DND-41 (cell line): ENCODE data around the gene PANX2.

Source experiments
- ATAC-seq: fragments of 200-7000 bp; cut with Tn5 transposase; 3 replicates; pipeline ENCODE4 v1.9.1; 2021; ENCODE audit warnings: low read depth; ENCODE audit not compliant: insufficient read depth
- DNase-seq: peaks from one replicate; pipeline ENCODE4 v3.0.0-alpha.2; 2020
- H2AFZ ChIP-seq: 2 replicates; pipeline ENCODE4 v1.6.0; 2012; ENCODE audit warnings: low read depth, low read length
- H3K27ac ChIP-seq: 2 replicates; pipeline ENCODE4 v1.5.1; 2012; ENCODE audit warnings: low read length, inconsistent platforms
- H3K27me3 ChIP-seq: fragments of 200-600 bp; sonication (generic); 2 replicates; pipeline ENCODE4 v1.6.0; 2012; ENCODE audit warnings: low read length, mild to moderate bottlenecking, inconsistent platforms; ENCODE audit not compliant: insufficient read depth, poor library complexity
- H3K36me3 ChIP-seq: 2 replicates; pipeline ENCODE4 v1.5.1; 2012; ENCODE audit warnings: low read length, inconsistent platforms; ENCODE audit not compliant: insufficient read depth
- H3K4me1 ChIP-seq: 2 replicates; pipeline ENCODE4 v1.5.1; 2012; ENCODE audit warnings: mild to moderate bottlenecking, low read length; ENCODE audit not compliant: insufficient read depth
- H3K4me2 ChIP-seq: 2 replicates; pipeline ENCODE4 v1.6.0; 2012; ENCODE audit warnings: mild to moderate bottlenecking, moderate library complexity, low read length, inconsistent platforms; ENCODE audit not compliant: insufficient read depth
- H3K4me3 ChIP-seq, 2 experiments: fragments of 200-600 bp in 1 of 2; shearing (Covaris generic) in 1 of 2; 2 replicates each; pipeline ENCODE4 v1.5.1; 2012 to 2016; ENCODE audit warnings: inconsistent platforms in 2 of 2, low read length in 2 of 2, mild to moderate bottlenecking in 2 of 2, low read depth in 1 of 2, moderate library complexity in 1 of 2
- H3K79me2 ChIP-seq: 2 replicates; pipeline ENCODE4 v1.6.0; 2012; ENCODE audit warnings: low read length, inconsistent platforms; ENCODE audit not compliant: insufficient read depth
- H3K9ac ChIP-seq: 2 replicates; pipeline ENCODE4 v1.6.0; 2012; ENCODE audit warnings: low read depth, mild to moderate bottlenecking, inconsistent platforms, low read length, moderate library complexity
- H3K9me3 ChIP-seq: 2 replicates; pipeline ENCODE4 v1.5.1; 2012; ENCODE audit warnings: low read length, moderate library complexity, mild to moderate bottlenecking, inconsistent platforms; ENCODE audit not compliant: insufficient read depth, severe bottlenecking
- H4K20me1 ChIP-seq: 2 replicates; pipeline ENCODE4 v1.6.0; 2012; ENCODE audit warnings: low read length; ENCODE audit not compliant: insufficient read depth
- CTCF ChIP-seq: IDR thresholded peaks from 2 replicates; pipeline ENCODE4 v1.5.1; 2012; ENCODE audit warnings: borderline replicate concordance, low read length, moderate library complexity, mild to moderate bottlenecking; ENCODE audit not compliant: poor library complexity, severe bottlenecking; ENCODE audit errors: extremely low read depth
- EZH2 ChIP-seq: IDR thresholded peaks from 3 replicates; pipeline ENCODE4 v1.6.1; 2012; ENCODE audit warnings: borderline replicate concordance, low read depth, mild to moderate bottlenecking, moderate library complexity, low read length, inconsistent platforms; ENCODE audit not compliant: severe bottlenecking

The PANX2 gene

GRCh38 chr22:50186761-50187523 lies 16.4 kb downstream of the PANX2 start:
- peaks cover 58% of the 10 kb centered on the region for H3K4me1 ChIP-seq
- peaks cover 20% of the 10 kb centered on the region for H3K36me3 ChIP-seq
- peak overlapping the region; percentile 78 for H3K27ac ChIP-seq
- no peak for ATAC-seq
- no peak overlapping the region for H2AFZ ChIP-seq
- no peaks in the 10 kb centered on the region for H3K27me3 ChIP-seq
- H3K79me2 ChIP-seq, result peaks cover 51% of the 10 kb centered on the region
- H3K4me3 ChIP-seq, result peak overlapping the region; percentile 69 to 89; a peak in 3 of 4 replicates
- peaks cover 45% of the 10 kb centered on the region for H4K20me1 ChIP-seq
- TF ChIP-seq EZH2 (no peak), CTCF (no peak)
- H3K9me3 ChIP-seq, result no peaks in the 10 kb centered on the region
- DNase-seq, result peak; percentile 39
- H3K9ac ChIP-seq, result peak overlapping the region; percentile 80
- H3K4me2 ChIP-seq, result peak overlapping the region; percentile 90

GRCh38 chr22:50188356-50188755 lies 17.8 kb downstream of the PANX2 start:
- Histone ChIP-seq H3K9ac (peak overlapping the region; percentile 51; the same call in 1 of the 2 replicates), H3K9me3 (no peaks in the 10 kb centered on the region), H2AFZ (no peak overlapping the region), H3K36me3 (peaks cover 34% of the 10 kb centered on the region), H3K4me1 (peaks cover 68% of the 10 kb centered on the region), H3K4me2 (peak overlapping the region; percentile 43; the same call in 1 of the 2 replicates), H3K79me2 (peaks cover 65% of the 10 kb centered on the region), H3K4me3 (no peak overlapping the region), H3K27me3 (no peaks in the 10 kb centered on the region), H3K27ac (peak overlapping the region; percentile 84), H4K20me1 (peaks cover 59% of the 10 kb centered on the region)
- ATAC-seq, result no peak
- DNase-seq, result no peak
- TF ChIP-seq CTCF (no peak), EZH2 (no peak)

- Histone ChIP-seq H3K27me3 (no peaks in the 10 kb centered on the region), H4K20me1 (peaks cover 69% of the 10 kb centered on the region), H3K27ac (peak overlapping the region; percentile 84), H3K36me3 (peaks cover 43% of the 10 kb centered on the region), H3K9ac (peak overlapping the region; percentile 51; the same call in 1 of the 2 replicates), H3K4me3 (0 out of 4 replicates have a peak overlapping the region, but pooled peaks of 1 of the 2 experiments have one; percentile 8), H3K9me3 (no peaks in the 10 kb centered on the region), H3K79me2 (peaks cover 75% of the 10 kb centered on the region), H2AFZ (no peak overlapping the region), H3K4me1 (peaks cover 68% of the 10 kb centered on the region), H3K4me2 (peak overlapping the region; percentile 43)
- DNase-seq, result no peak
- no peak for TF ChIP-seq CTCF
- TF ChIP-seq EZH2, result no peak
- no peak for ATAC-seq
Measured at GRCh38 chr22:50189184-50189848, 18.8 kb downstream of the PANX2 start.
